ENCODE results near the gene MUSTN1.

DNA sequence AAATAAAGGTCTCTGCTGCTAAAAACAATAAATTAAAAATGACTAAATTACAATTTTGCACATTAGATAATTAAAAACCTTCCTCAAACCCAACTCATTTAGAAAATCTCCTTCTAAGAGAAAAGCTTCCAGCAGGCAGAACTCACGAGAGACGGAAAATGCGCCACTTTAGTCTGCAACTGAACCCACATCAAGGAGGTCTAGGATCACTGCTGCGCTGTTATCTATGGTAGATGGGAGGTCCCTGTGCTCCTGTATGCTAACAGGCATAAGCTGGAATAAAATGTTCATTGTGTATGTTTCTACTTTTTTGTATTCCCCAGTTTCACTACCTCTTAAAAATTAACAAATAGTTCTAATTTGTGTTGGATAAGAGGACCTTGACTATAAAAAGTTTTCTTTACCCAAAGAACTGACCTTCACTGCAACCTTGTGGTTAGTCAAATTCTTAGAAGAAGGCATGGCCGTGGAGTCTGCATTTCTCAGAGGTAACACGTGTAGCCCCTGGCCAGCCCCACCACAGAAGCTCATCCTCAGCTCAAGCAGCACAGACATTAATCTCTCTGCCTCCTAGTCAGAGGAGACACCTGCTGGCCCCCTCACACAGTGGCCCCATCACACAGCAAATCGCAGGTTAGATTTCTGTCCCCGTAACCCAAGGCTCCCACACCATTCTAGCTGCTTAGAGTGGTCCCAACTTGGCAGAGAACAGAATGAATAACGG is 40.2 kb upstream of the MUSTN1 start:
- TF ChIP-seq, protein P1, sequence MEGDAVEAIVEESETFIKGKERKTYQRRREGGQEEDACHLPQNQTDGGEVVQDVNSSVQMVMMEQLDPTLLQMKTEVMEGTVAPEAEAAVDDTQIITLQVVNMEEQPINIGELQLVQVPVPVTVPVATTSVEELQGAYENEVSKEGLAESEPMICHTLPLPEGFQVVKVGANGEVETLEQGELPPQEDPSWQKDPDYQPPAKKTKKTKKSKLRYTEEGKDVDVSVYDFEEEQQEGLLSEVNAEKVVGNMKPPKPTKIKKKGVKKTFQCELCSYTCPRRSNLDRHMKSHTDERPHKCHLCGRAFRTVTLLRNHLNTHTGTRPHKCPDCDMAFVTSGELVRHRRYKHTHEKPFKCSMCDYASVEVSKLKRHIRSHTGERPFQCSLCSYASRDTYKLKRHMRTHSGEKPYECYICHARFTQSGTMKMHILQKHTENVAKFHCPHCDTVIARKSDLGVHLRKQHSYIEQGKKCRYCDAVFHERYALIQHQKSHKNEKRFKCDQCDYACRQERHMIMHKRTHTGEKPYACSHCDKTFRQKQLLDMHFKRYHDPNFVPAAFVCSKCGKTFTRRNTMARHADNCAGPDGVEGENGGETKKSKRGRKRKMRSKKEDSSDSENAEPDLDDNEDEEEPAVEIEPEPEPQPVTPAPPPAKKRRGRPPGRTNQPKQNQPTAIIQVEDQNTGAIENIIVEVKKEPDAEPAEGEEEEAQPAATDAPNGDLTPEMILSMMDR (IDR thresholded peaks at IDR 0.05; ENCODE audit: poor library complexity), result no peak
- TF ChIP-seq EZH2 (IDR thresholded peaks at IDR 0.05; ENCODE audit: borderline replicate concordance), result no peak
- TF ChIP-seq EZH2phosphoT487 (IDR thresholded peaks at IDR 0.05; ENCODE audit: low read depth, severe bottlenecking, unreplicated experiment), result no peak

Data from hepatocyte (in vitro differentiated cells).